HepG2 (cell line): Measurements from ENCODE around the gene XPNPEP3. TPM values are rescaled to one million over a fixed set of nuclear protein-coding genes. Genes with fewer than 3 reads are reported as not detected.

Experiments
- JUNB ChIP-seq: sonication (generic); formaldehyde crosslinking; IDR thresholded peaks from 2 replicates; pipeline ENCODE4 v1.8.0; 2022; ENCODE audit warnings: missing genetic modification reagents, mild to moderate bottlenecking, borderline replicate concordance
- NBN ChIP-seq: fragments of 450-650 bp; conservative IDR thresholded peaks from 2 replicates; pipeline ENCODE4 v1.6.1; 2017
- PRMT3 ChIP-seq: sonication (generic); formaldehyde crosslinking; IDR thresholded peaks from 2 replicates; pipeline ENCODE4 v1.8.1; 2022; ENCODE audit warnings: low read depth, mild to moderate bottlenecking, moderate library complexity, missing genetic modification reagents, borderline replicate concordance
- RBM39 ChIP-seq: fragments of 200-400 bp; formaldehyde crosslinking; IDR thresholded peaks from one replicate; pipeline ENCODE4 v1.6.1; 2018; ENCODE audit warnings: antibody characterized with exemption, mild to moderate bottlenecking, low read depth, low read length; ENCODE audit not compliant: poor library complexity, severe bottlenecking
- SPEN ChIP-seq: sonication (generic); formaldehyde crosslinking; IDR thresholded peaks from 2 replicates; pipeline ENCODE4 v1.5.1; 2020; ENCODE audit warnings: low read depth, mild to moderate bottlenecking, missing genetic modification reagents
- ZNF263 ChIP-seq: sonication (generic); formaldehyde crosslinking; IDR thresholded peaks from 2 replicates; pipeline ENCODE4 v1.4.0; 2020; ENCODE audit warnings: missing genetic modification reagents
- ZNF441 ChIP-seq: sonication (generic); formaldehyde crosslinking; IDR thresholded peaks from 2 replicates; pipeline ENCODE4 v1.7.0; 2021; ENCODE audit warnings: missing genetic modification reagents, borderline replicate concordance
- ZNF660 ChIP-seq: sonication (generic); formaldehyde crosslinking; IDR thresholded peaks from 2 replicates; pipeline ENCODE4 v1.5.1; 2020; ENCODE audit warnings: mild to moderate bottlenecking, low read depth, missing genetic modification reagents, borderline replicate concordance
- ZNF773 ChIP-seq: sonication (generic); formaldehyde crosslinking; IDR thresholded peaks from 2 replicates; pipeline ENCODE4 v1.4.0; 2020; ENCODE audit warnings: missing genetic modification reagents, borderline replicate concordance
- ZSCAN9 ChIP-seq: IDR thresholded peaks from 2 replicates; pipeline ENCODE4 v1.6.1; 2016; ENCODE audit warnings: borderline replicate concordance
- polyA plus RNA-seq, 8 experiments: library from polyadenylated mRNA; depleted of rRNA in 3 of 8; stranded (reverse) in 7 of 8; unstranded in 1 of 8; fragments of >200 nt; fragmentation: Illumina TruSeq in 4 of 8; extraction: Trizol in 4 of 8; gene quantifications; 2 replicates each; pipeline versions ENCODE4 v1.2.1 to v1.2.3, GENCODE V29; 2011 to 2016; ENCODE audit warnings: low read depth in 4 of 8, missing spikeins in 1 of 8, mixed read lengths in 1 of 8; ENCODE audit not compliant: insufficient read depth in 1 of 8
- total RNA-seq, 5 experiments: library from RNA; depleted of rRNA; stranded (reverse); fragments of >200 nt; fragmentation: Illumina TruSeq; extraction: Trizol; gene quantifications; 2 replicates each; pipeline ENCODE4 v1.2.3, GENCODE V29; 2016; ENCODE audit warnings: low read depth in 1 of 5
- TF ChIP-seq, protein P1 (sequence below): IDR thresholded peaks from 2 replicates; pipeline ENCODE4 v1.4.0; 2020; ENCODE audit warnings: mild to moderate bottlenecking, missing genetic modification reagents
- TF ChIP-seq, protein P2 (sequence below): sonication (generic); formaldehyde crosslinking; IDR thresholded peaks from 2 replicates; pipeline ENCODE4 v1.8.1; 2023; ENCODE audit warnings: mild to moderate bottlenecking, moderate library complexity, missing genetic modification reagents
- TF ChIP-seq, protein P3 (sequence below): sonication (generic); formaldehyde crosslinking; IDR thresholded peaks from 2 replicates; pipeline ENCODE4 v1.5.0; 2020; ENCODE audit warnings: mild to moderate bottlenecking, missing genetic modification reagents, moderate library complexity
- TF ChIP-seq, protein P4 (sequence below): sonication (generic); formaldehyde crosslinking; IDR thresholded peaks from 2 replicates; pipeline ENCODE4 v1.4.0; 2020; ENCODE audit warnings: missing genetic modification reagents
- TF ChIP-seq, protein P5 (sequence below): sonication (generic); formaldehyde crosslinking; IDR thresholded peaks from 2 replicates; pipeline ENCODE4 v1.4.0; 2020; ENCODE audit warnings: missing genetic modification reagents, low read depth, mild to moderate bottlenecking, borderline replicate concordance
- TF ChIP-seq, protein P6 (sequence below): sonication (generic); formaldehyde crosslinking; IDR thresholded peaks from 2 replicates; pipeline ENCODE4 v1.5.0; 2020; ENCODE audit warnings: mild to moderate bottlenecking, missing genetic modification reagents, borderline replicate concordance

Gene XPNPEP3
- total and polyA plus RNA-seq, 2 of the 13 experiments (the other 11 are each of a cell fraction or from before 2014, with no cell fraction given): 10.3 to 14.0 TPM

DNA sequence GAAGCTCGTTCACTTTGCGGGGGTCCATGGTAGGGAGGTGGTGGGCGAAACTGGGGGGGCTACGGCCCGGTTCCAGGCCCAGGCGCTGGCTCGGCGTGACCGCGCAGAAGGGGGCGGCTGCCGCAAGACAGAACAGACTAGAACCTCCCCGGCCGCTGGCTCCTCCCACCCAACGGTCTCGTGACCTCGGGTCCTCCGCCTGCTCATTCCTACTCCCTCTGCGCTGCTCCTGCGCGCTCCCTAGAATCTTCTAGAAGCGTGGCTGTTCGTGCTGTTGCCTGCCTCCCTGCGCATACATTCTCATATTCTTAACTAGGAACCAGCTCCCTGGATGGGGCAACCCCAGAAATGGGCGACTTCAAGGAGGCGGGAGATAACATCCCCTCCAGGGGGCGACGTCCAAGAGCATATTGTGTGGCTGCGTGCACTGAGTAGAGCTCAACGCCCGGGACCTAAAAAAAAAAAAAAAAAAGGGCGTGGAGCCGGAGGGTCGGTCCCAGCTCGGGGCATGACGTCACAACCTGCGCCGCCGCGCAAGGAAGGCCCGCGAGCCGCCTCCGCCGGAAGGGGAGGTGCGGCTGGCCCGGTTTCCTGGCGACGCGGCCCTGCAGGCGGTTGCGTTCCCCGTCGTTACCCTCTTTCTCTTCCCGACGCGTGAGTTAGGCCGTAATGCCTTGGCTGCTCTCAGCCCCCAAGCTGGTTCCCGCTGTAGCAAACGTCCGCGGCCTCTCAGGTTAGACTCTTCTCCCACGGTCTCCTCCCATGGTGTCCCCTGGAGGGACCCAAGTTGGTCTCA, at the start of gene XPNPEP3, which contains the start of gene ST13 (continued):
- TF ChIP-seq, protein P1, sequence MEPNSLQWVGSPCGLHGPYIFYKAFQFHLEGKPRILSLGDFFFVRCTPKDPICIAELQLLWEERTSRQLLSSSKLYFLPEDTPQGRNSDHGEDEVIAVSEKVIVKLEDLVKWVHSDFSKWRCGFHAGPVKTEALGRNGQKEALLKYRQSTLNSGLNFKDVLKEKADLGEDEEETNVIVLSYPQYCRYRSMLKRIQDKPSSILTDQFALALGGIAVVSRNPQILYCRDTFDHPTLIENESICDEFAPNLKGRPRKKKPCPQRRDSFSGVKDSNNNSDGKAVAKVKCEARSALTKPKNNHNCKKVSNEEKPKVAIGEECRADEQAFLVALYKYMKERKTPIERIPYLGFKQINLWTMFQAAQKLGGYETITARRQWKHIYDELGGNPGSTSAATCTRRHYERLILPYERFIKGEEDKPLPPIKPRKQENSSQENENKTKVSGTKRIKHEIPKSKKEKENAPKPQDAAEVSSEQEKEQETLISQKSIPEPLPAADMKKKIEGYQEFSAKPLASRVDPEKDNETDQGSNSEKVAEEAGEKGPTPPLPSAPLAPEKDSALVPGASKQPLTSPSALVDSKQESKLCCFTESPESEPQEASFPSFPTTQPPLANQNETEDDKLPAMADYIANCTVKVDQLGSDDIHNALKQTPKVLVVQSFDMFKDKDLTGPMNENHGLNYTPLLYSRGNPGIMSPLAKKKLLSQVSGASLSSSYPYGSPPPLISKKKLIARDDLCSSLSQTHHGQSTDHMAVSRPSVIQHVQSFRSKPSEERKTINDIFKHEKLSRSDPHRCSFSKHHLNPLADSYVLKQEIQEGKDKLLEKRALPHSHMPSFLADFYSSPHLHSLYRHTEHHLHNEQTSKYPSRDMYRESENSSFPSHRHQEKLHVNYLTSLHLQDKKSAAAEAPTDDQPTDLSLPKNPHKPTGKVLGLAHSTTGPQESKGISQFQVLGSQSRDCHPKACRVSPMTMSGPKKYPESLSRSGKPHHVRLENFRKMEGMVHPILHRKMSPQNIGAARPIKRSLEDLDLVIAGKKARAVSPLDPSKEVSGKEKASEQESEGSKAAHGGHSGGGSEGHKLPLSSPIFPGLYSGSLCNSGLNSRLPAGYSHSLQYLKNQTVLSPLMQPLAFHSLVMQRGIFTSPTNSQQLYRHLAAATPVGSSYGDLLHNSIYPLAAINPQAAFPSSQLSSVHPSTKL (CRISPR knock-in tag): peak; percentile 5
- no peak for TF ChIP-seq NBN
- no peak; the same call in 1 of the 2 replicates for TF ChIP-seq JUNB (CRISPR knock-in tag)
- peak; percentile 5; the same call in 1 of the 2 replicates for TF ChIP-seq ZNF441 (CRISPR knock-in tag)
- no peak for TF ChIP-seq ZNF660
- peak; percentile 74 for TF ChIP-seq RBM39
- TF ChIP-seq PRMT3 (CRISPR knock-in tag): peak; percentile 89; the same call in 1 of the 2 replicates
- 0 out of 2 replicates have a peak, but pooled peaks have one; percentile 58 for TF ChIP-seq ZNF773
- TF ChIP-seq ZSCAN9 (CRISPR knock-in tag): peak; percentile 94
- TF ChIP-seq, protein P2, sequence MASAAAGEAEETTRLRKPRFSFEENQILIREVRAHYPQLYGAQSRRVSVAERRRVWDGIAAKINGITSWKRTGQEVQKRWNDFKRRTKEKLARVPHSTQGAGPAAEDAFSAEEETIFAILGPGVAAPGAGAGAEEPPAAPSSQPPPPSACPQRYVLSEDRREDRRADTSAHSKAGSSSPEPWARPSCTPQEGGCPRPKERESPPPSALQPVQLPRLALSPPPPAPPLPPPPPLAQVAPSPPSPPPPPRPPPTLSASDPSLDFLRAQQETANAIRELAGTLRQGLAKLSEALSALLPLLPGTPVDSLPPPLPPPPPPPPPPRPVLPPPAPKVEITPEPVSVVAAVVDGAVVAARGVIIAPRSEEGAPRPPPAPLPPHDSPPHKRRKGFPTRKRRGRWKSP (CRISPR knock-in tag): peak; percentile 91
- TF ChIP-seq, protein P3, sequence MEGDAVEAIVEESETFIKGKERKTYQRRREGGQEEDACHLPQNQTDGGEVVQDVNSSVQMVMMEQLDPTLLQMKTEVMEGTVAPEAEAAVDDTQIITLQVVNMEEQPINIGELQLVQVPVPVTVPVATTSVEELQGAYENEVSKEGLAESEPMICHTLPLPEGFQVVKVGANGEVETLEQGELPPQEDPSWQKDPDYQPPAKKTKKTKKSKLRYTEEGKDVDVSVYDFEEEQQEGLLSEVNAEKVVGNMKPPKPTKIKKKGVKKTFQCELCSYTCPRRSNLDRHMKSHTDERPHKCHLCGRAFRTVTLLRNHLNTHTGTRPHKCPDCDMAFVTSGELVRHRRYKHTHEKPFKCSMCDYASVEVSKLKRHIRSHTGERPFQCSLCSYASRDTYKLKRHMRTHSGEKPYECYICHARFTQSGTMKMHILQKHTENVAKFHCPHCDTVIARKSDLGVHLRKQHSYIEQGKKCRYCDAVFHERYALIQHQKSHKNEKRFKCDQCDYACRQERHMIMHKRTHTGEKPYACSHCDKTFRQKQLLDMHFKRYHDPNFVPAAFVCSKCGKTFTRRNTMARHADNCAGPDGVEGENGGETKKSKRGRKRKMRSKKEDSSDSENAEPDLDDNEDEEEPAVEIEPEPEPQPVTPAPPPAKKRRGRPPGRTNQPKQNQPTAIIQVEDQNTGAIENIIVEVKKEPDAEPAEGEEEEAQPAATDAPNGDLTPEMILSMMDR (CRISPR knock-in tag): peak; percentile 50; the same call in 1 of the 2 replicates
- TF ChIP-seq, protein P4, sequence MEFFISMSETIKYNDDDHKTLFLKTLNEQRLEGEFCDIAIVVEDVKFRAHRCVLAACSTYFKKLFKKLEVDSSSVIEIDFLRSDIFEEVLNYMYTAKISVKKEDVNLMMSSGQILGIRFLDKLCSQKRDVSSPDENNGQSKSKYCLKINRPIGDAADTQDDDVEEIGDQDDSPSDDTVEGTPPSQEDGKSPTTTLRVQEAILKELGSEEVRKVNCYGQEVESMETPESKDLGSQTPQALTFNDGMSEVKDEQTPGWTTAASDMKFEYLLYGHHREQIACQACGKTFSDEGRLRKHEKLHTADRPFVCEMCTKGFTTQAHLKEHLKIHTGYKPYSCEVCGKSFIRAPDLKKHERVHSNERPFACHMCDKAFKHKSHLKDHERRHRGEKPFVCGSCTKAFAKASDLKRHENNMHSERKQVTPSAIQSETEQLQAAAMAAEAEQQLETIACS: peak; percentile 60; the same call in 1 of the 2 replicates
- TF ChIP-seq ZNF263 (CRISPR knock-in tag): peak; percentile 56; the same call in 1 of the 2 replicates
- TF ChIP-seq, protein P5, sequence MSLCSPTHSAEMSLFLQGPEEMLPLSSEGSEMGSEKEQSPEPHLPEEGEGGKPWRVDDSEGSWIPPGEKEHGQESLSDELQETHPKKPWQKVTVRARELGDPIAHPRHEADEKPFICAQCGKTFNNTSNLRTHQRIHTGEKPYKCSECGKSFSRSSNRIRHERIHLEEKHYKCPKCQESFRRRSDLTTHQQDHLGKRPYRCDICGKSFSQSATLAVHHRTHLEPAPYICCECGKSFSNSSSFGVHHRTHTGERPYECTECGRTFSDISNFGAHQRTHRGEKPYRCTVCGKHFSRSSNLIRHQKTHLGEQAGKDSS: peak; percentile 21; the same call in 1 of the 2 replicates
- peak; percentile 91; the same call in 1 of the 2 replicates for TF ChIP-seq SPEN (CRISPR knock-in tag)
- TF ChIP-seq, protein P6, sequence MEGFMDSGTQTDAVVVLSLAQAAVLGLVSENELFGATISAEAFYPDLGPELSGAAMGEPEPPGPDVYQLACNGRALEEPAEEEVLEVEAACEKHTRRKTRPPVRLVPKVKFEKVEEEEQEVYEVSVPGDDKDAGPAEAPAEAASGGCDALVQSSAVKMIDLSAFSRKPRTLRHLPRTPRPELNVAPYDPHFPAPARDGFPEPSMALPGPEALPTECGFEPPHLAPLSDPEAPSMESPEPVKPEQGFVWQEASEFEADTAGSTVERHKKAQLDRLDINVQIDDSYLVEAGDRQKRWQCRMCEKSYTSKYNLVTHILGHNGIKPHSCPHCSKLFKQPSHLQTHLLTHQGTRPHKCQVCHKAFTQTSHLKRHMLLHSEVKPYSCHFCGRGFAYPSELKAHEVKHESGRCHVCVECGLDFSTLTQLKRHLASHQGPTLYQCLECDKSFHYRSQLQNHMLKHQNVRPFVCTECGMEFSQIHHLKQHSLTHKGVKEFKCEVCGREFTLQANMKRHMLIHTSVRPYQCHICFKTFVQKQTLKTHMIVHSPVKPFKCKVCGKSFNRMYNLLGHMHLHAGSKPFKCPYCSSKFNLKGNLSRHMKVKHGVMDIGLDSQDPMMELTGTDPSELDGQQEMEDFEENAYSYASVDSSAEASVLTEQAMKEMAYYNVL (CRISPR knock-in tag): peak; percentile 34; the same call in 1 of the 2 replicates
